ENCODE measurements around the gene S100A3. TPM values are rescaled to one million over a fixed set of nuclear protein-coding genes. Genes with fewer than 3 reads are reported as not detected.

The S100A3 gene, protein sequence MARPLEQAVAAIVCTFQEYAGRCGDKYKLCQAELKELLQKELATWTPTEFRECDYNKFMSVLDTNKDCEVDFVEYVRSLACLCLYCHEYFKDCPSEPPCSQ
- total RNA-seq (2022; extraction: Qiagen RNA extraction; ENCODE audit: low read depth), result 86.7 to 117 TPM (median 103 TPM) in 5 replicates

DNA sequence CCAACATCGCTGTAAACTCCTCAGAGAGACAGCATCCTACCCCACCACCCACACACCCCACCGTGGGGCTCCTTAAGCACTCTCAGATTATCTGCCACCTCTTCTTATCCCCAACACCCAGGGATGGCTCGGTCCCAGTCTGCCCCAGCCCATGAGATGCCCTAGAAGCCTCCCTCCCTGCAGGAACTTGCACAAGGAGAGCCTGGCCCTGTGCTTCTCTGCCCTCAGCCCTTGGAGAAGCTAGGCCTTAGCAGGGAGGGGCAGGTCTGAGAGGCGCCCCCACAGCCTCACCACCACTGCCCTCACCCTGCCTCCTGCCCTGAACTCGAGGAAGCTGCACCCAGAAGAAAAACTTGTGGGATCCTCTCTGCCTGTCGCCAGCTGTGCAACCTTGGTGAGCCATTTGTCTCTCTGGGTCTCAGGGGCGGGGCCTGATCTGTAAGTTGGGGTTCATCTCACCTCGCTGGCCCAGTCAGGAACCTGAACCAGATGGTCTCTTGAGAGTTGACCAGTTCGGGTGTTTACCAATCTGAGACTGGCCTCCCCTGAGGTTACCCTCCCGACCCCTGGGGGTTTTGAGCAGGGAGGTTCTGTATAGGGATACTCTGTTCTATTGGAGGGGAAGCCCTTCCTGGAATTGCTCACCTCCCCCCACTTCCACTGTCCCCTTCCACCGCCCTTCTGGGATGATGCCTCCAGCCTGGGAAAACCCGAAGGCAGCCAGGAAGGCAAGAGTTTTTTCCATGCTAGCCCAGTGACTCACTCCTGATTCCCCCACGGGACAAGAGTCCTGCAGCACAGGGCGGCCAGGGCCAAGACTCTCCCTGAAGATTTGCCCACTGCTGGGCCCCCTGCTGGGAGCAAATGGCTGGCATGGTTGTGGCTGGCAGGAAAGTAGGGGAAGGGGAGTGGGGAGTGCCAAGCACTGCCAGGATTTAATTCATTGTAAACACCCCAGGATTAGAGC, at the start of gene S100A3:
S100A3 (minus strand) TSS at position 537 of the 967 bp plus-strand sequence. CDS start 773 bp downstream, outside the sequence.

DNA sequence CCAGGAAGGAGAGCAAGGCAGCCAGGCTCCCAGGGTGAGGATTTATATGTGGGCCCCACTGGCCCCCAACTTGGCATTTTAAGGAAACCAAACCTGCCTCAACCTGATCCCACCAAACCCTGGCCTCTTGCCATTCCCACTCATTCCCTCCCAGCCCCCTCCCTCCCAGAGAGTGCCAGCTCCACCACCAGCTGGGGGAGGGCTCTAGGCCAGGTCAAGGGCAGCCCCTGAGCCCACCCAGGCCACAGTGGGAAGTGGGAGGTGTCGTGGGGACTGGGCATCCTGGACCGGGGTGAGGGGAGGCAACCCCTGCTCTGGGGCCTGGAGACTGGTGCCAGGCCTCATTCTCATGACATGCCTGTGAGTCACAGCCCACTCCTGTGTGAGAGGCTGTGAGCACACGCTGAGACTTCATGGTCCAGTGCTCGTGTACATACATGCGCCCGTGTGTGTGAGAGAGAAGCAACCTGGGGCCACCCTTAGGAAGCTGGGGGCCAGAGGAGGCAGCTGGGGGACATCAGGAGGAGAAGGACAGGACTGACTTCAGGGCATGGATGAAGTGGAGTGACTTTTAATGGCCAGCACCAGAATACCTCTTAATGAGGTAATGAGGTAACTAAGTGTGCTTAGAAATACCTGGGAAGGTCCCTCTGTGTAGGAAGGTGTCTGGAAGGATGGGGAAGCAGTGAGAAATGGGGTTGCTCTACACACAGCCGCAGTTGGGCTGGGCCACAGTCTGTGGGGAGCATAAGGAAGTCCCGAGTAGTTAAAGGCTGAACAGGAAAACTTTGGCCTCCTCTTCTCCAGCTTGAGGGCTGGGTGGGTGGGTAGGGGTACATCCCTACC, 16.7 kb upstream of the S100A3 start, which contains the start of gene S100A2:
S100A2 (minus strand) TSS at position 316 of the 846 bp plus-strand sequence. CDS start 1,967 bp downstream, outside the sequence.

DNA sequence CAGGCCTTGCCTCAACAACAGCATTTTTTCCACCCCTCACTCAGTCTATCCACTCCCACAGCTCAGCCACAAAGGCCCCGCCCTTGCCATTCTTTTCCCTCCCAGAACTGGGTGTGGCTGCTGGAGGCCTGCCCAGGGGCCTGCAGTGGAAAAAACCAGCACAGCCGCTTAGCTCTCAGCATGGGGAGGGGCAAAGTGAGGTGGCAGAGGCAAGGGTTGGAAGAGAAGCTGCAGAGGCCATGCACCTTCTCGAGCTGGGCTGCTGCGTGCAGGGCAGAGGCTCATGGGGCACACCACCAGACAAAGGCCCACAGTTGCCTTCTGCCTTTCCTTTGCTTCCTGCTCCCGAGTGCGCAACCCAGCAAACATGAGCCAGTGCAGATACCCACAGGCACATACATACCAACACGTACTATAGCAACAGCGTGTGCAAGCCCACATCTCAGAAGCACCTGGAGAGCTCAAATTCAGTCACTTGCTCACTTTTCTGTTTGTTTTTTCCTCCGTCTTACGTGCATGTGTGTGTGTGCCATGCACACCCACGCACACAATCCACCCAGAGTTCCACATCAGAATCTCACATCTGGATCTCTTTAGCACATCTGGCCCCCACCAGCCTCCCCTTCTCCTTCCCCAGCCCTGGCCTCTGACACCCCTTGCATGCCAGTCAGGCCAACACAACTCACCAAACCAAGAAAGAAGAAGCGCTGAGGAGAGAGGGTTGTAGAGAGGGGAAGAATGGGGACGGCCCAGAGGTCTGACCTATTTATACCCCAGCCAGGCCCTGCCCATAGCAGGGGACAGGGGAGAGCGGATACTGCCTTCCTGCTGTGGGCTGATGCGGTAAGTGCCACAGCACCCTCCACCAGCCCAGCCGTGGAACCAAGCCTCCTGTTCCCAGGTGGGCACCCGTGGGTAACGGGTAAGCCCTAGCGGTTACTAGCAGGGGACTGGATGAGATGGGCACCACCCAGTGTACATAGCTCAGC, 3.7 kb downstream of the S100A3 start, which contains the start of gene S100A4:
S100A4 (minus strand) TSS at position 740 of the 989 bp plus-strand sequence. CDS start 1,012 bp downstream, outside the sequence.

DNA sequence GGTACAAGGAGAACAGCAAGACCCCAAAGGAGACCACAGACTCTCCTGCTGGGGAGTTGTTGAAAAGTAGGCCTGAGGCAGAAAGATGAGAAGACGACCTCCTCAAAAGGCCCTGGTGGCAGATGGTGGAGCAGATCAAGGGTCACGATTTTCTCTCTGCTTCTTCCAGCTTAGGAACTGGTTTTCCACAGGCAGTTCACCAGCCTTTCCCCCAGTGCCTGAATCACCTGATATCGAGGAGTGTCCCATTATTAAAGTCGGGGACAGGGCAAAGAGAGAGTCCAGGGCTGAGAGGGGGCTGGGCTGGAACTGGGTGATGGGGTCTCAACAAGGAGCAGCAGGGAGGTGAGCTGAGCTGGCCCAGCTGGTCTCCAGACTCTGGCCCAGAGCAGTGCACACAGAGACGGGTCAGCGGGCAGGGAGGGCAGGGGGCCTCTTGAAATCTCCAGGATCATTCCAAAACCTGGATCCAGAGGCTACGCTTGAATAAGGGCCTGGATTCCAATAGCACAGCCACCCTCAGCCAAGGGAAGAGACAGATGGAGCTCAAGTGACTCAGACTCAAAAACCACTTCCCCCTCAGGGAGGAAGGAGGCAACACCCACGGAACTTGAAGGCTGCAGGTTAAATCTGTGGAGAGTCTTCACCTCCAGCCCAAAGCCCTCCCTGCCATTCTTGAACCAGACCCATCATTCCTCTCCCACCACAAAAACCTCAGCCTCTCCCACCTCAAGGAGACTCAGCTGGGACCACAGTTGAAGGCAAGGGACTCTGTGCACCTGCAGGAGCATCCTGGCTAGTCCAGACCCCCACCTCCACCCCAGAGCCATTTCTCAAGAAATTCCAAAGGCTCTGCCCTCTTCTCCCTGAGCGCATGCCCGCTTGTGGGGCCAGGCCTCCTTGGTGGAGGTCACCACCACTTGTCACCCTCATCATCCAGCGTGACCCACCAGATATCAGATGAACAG, 8.4 kb downstream of the S100A3 start, which contains the start of gene S100A5:
S100A5 (minus strand) TSS at position 541 of the 968 bp plus-strand sequence. CDS start 743 bp downstream, outside the sequence.

DNA sequence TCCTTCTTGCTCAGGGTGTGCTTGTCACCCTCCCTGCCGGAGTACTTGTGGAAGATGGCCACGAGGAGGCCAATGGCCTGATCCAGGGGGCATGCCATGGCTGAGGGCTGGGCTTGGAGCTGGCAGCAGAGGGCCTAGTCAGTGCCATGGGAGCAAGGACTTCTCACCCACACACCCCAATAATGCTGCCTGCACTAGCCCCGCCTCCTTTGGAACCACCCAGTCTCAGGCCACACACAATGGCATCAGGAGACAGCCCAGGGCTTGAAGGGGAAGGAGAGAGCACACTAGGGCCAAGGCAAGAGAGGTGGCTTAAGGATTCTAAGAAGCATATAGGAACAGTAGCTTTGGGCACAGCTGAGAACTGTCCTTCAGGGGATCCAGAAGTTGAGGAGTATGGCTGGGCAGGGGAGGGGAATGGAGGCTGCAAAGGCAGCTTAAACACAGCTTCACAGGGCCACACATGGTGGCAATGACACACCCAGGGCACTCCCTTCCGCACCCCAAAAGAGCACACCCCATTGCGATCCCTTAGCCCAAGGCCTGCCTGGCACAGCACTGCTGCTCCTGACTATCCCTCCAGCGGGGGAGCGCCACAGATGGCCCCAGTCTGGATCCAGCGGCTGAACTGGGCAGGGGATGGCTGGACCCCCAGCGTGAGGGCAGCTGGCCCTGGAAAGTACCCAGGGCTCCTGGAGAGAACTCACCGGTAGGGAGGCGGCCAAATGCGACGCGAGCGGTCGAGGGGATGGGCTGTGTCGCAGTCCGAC, 13.6 kb downstream of the S100A3 start, which contains the start of gene S100A6:
S100A6 (minus strand) TSS at position 750 of the 770 bp plus-strand sequence; CDS start at position 98, 652 bp downstream.

Other genes starting within 250 kb of the S100A3 start
- gene PGLYRP3, start 236.3 kb downstream of the S100A3 start, total RNA-seq (2022; extraction: Qiagen RNA extraction; ENCODE audit: low read depth), result not detected in 5 replicates
- not detected in 5 replicates for gene PGLYRP4, start 200.4 kb downstream of the S100A3 start, total RNA-seq (2022; extraction: Qiagen RNA extraction; ENCODE audit: low read depth)
- gene S100A9, start 191.4 kb downstream of the S100A3 start, total RNA-seq (2022; extraction: Qiagen RNA extraction; ENCODE audit: low read depth), result 0.29 to 1.1 TPM in 2 of 5 replicates, not detected in the others
- not detected in 5 replicates for gene S100A12, start 173.6 kb downstream of the S100A3 start, total RNA-seq (2022; extraction: Qiagen RNA extraction; ENCODE audit: low read depth)
- not detected in 5 replicates for gene S100A8, start 158.2 kb downstream of the S100A3 start, total RNA-seq (2022; extraction: Qiagen RNA extraction; ENCODE audit: low read depth)
- not detected in 5 replicates for gene S100A7A, start 132.7 kb downstream of the S100A3 start, total RNA-seq (2022; extraction: Qiagen RNA extraction; ENCODE audit: low read depth)
- not detected in 5 replicates for gene S100A7, start 88.6 kb downstream of the S100A3 start, total RNA-seq (2022; extraction: Qiagen RNA extraction; ENCODE audit: low read depth)
- gene S100A6, start 13.3 kb downstream of the S100A3 start, total RNA-seq (2022; extraction: Qiagen RNA extraction; ENCODE audit: low read depth), result 3,257 to 3,743 TPM (median 3,382 TPM) in 5 replicates
- gene S100A5, start 8.3 kb downstream of the S100A3 start, total RNA-seq (2022; extraction: Qiagen RNA extraction; ENCODE audit: low read depth), result 0.41 to 1.7 TPM (median 0.88 TPM) in 5 replicates
- 1,529 to 1,824 TPM (median 1,687 TPM) in 5 replicates for gene S100A4, start 3.5 kb downstream of the S100A3 start, total RNA-seq (2022; extraction: Qiagen RNA extraction; ENCODE audit: low read depth)
- 19.1 to 29.3 TPM (median 27.2 TPM) in 5 replicates for gene S100A2, start 16.6 kb upstream of the S100A3 start, total RNA-seq (2022; extraction: Qiagen RNA extraction; ENCODE audit: low read depth)
- 374 to 526 TPM (median 478 TPM) in 5 replicates for gene S100A16, start 63.9 kb upstream of the S100A3 start, total RNA-seq (2022; extraction: Qiagen RNA extraction; ENCODE audit: low read depth)
- gene S100A14, start 67.1 kb upstream of the S100A3 start, total RNA-seq (2022; extraction: Qiagen RNA extraction; ENCODE audit: low read depth), result 0.55 to 1.3 TPM (median 0.80 TPM) in 5 replicates
- 158 to 174 TPM (median 170 TPM) in 5 replicates for gene S100A13, start 78.2 kb upstream of the S100A3 start, total RNA-seq (2022; extraction: Qiagen RNA extraction; ENCODE audit: low read depth)
- 0.55 to 0.96 TPM (median 0.83 TPM) in 3 of 5 replicates, not detected in the others for gene S100A1, start 79.2 kb upstream of the S100A3 start, total RNA-seq (2022; extraction: Qiagen RNA extraction; ENCODE audit: low read depth)
- 66.8 to 83.3 TPM (median 79.6 TPM) in 5 replicates for gene CHTOP, start 84.8 kb upstream of the S100A3 start, total RNA-seq (2022; extraction: Qiagen RNA extraction; ENCODE audit: low read depth)
- 50.2 to 65.2 TPM (median 55.4 TPM) in 5 replicates for gene SNAPIN, start 109.4 kb upstream of the S100A3 start, total RNA-seq (2022; extraction: Qiagen RNA extraction; ENCODE audit: low read depth)
- gene ILF2, start 121.7 kb upstream of the S100A3 start, total RNA-seq (2022; extraction: Qiagen RNA extraction; ENCODE audit: low read depth), result 260 to 318 TPM (median 271 TPM) in 5 replicates
- 0.46 to 1.5 TPM (median 1.2 TPM) in 5 replicates for gene NPR1, start 129.4 kb upstream of the S100A3 start, total RNA-seq (2022; extraction: Qiagen RNA extraction; ENCODE audit: low read depth)
- 14.3 to 22.7 TPM (median 21.4 TPM) in 5 replicates for gene INTS3, start 178.8 kb upstream of the S100A3 start, total RNA-seq (2022; extraction: Qiagen RNA extraction; ENCODE audit: low read depth)
- gene SLC27A3, start 226.1 kb upstream of the S100A3 start, total RNA-seq (2022; extraction: Qiagen RNA extraction; ENCODE audit: low read depth), result 0.95 to 2.6 TPM (median 1.3 TPM) in 5 replicates